Smooth muscle cell (in vitro differentiated cells): Measurements from ENCODE around the gene CACNA1C. TPM values are rescaled to one million over a fixed set of nuclear protein-coding genes. Genes with fewer than 3 reads are reported as not detected.
A peak's percentile ranks its signal among the peaks of the same experiment; 100 is the strongest.

ENCODE experiments used
- DNase-seq: peaks from one replicate; lab custom pipeline; 2025; ENCODE audit not compliant: unreplicated experiment; lab: John Stamatoyannopoulos, UW
- H2AFZ ChIP-seq: fragments of 200-600 bp; sonication (generic); 2 replicates; pipeline ENCODE4 v1.6.0; 2016; ENCODE audit warnings: antibody characterized with exemption, low read depth, mild to moderate bottlenecking
- H3F3A ChIP-seq: fragments of 200-600 bp; sonication (generic); 2 replicates; pipeline ENCODE4 v1.6.0; 2017; ENCODE audit warnings: antibody characterized with exemption, low read depth
- H3K27ac ChIP-seq: fragments of 200-600 bp; sonication (generic); 2 replicates; pipeline ENCODE4 v1.5.1; 2016; ENCODE audit warnings: low read depth, mild to moderate bottlenecking
- H3K27me3 ChIP-seq: fragments of 200-600 bp; sonication (generic); 2 replicates; pipeline ENCODE4 v1.6.1; 2016; ENCODE audit warnings: low read depth, mild to moderate bottlenecking
- H3K36me3 ChIP-seq: fragments of 200-600 bp; sonication (generic); 2 replicates; pipeline ENCODE4 v1.5.1; 2016; ENCODE audit warnings: low read depth
- H3K4me1 ChIP-seq: fragments of 200-600 bp; sonication (generic); 2 replicates; pipeline ENCODE4 v1.5.1; 2016; ENCODE audit warnings: low read depth
- H3K4me2 ChIP-seq: fragments of 200-600 bp; sonication (generic); 2 replicates; pipeline ENCODE4 v1.6.0; 2016; ENCODE audit warnings: mild to moderate bottlenecking
- H3K4me3 ChIP-seq: fragments of 200-600 bp; sonication (generic); 2 replicates; pipeline ENCODE4 v1.5.1; 2016; ENCODE audit warnings: mild to moderate bottlenecking
- H3K79me2 ChIP-seq: fragments of 200-600 bp; sonication (generic); 2 replicates; pipeline ENCODE4 v1.6.0; 2016; ENCODE audit warnings: low read depth, mild to moderate bottlenecking
- H3K9ac ChIP-seq: fragments of 200-600 bp; sonication (generic); 2 replicates; pipeline ENCODE4 v1.6.0; 2016; ENCODE audit warnings: low read depth
- H3K9me3 ChIP-seq: fragments of 200-600 bp; sonication (generic); replicated peaks from 2 replicates; pipeline ENCODE4 v1.5.1; 2016; ENCODE audit warnings: low read depth
- H4K20me1 ChIP-seq: fragments of 200-600 bp; sonication (generic); 2 replicates; pipeline ENCODE4 v1.6.0; 2016; ENCODE audit warnings: low read depth
- CTCF ChIP-seq: fragments of 200-600 bp; sonication (generic); IDR thresholded peaks from 2 replicates; pipeline ENCODE4 v1.5.1; 2017; ENCODE audit warnings: borderline replicate concordance, mild to moderate bottlenecking, antibody characterized with exemption; ENCODE audit not compliant: insufficient read depth, poor library complexity, severe bottlenecking
- WGBS: methylation state at CpG from one replicate; pipeline ENCODE4 v1.1.7; 2016; ENCODE audit warnings: low lambda C conversion rate; 5-methylcytosine and 5-hydroxymethylcytosine counted together
- polyA plus RNA-seq: library from polyadenylated mRNA; unstranded; fragments of >200 nt; fragmentation: Nextera tagmentation; extraction: Ambion mirVana; gene quantifications from 2 replicates; pipeline ENCODE4 v1.2.1, GENCODE V29; 2016
- total RNA-seq: library from RNA; depleted of rRNA; stranded (reverse); fragments of >200 nt; gene quantifications from 2 replicates; pipeline ENCODE4 v1.2.3, GENCODE V29; 2014

The CACNA1C gene
- total and polyA plus RNA-seq, 2 experiments from 2014 or later = 1.6 to 4.5 TPM

- H3K79me2 ChIP-seq = no peaks in the 10 kb centered on the region
Measured at GRCh38 chr12:2625289-2625612, 572.5 kb downstream of the CACNA1C start.

GRCh38 chr12:2627076-2627834 lies 574.5 kb downstream of the CACNA1C start:
- Histone ChIP-seq H3K79me2 (no peaks in the 10 kb centered on the region), H3F3A (no peaks in the 10 kb centered on the region), H3K4me3 (no peak overlapping the region), H2AFZ (no peak overlapping the region), H3K27ac (peak overlapping the region; percentile 30), H3K36me3 (no peaks in the 10 kb centered on the region), H3K9me3 (no peaks in the 10 kb centered on the region), H4K20me1 (no peaks in the 10 kb centered on the region), H3K4me1 (peaks cover 6% of the 10 kb centered on the region), H3K27me3 (no peaks in the 10 kb centered on the region), H3K4me2 (no peak overlapping the region), H3K9ac (no peak overlapping the region)
- no peak for DNase-seq
- TF ChIP-seq CTCF = no peak
- 90% methylated on average over 15 of the region's 15 CpGs for WGBS

More at GRCh38 chr12:2625289-2625612, 572.5 kb downstream of the CACNA1C start:
- no peaks in the 10 kb centered on the region for H3F3A ChIP-seq
- no peaks in the 10 kb centered on the region for H3K27me3 ChIP-seq
- no peak for TF ChIP-seq CTCF
- H3K36me3 ChIP-seq = no peaks in the 10 kb centered on the region
- H3K9me3 ChIP-seq = no peaks in the 10 kb centered on the region
- H3K9ac ChIP-seq = no peak overlapping the region
- peaks cover 6% of the 10 kb centered on the region for H3K4me1 ChIP-seq
- 68% methylated on average over 13 of the region's 13 CpGs for WGBS
- DNase-seq = no peak
- no peak overlapping the region for H2AFZ ChIP-seq
- H4K20me1 ChIP-seq = no peaks in the 10 kb centered on the region
- H3K27ac ChIP-seq = peak overlapping the region; percentile 33
- no peak overlapping the region for H3K4me3 ChIP-seq
- H3K4me2 ChIP-seq = no peak overlapping the region

- H3K27ac ChIP-seq = peak overlapping the region; percentile 30
- TF ChIP-seq CTCF = no peak
Measured at GRCh38 chr12:2627835-2628191, 575.0 kb downstream of the CACNA1C start.

GRCh38 chr12:2628401-2628800 lies 575.6 kb downstream of the CACNA1C start:
- DNase-seq = no peak
- no peaks in the 10 kb centered on the region for H3K79me2 ChIP-seq
- H3K4me2 ChIP-seq = no peak overlapping the region
- no peaks in the 10 kb centered on the region for H3K9me3 ChIP-seq
- H3K36me3 ChIP-seq = no peaks in the 10 kb centered on the region
- no peak overlapping the region for H2AFZ ChIP-seq
- WGBS = 97% methylated on average over 6 of the region's 6 CpGs
- peaks cover 6% of the 10 kb centered on the region for H3K4me1 ChIP-seq
- no peak for TF ChIP-seq CTCF
- no peak overlapping the region for H3K9ac ChIP-seq
- H3F3A ChIP-seq = no peaks in the 10 kb centered on the region
- no peak overlapping the region for H3K4me3 ChIP-seq
- no peaks in the 10 kb centered on the region for H4K20me1 ChIP-seq
- no peaks in the 10 kb centered on the region for H3K27me3 ChIP-seq
- H3K27ac ChIP-seq = peak overlapping the region; percentile 30

More at GRCh38 chr12:2627835-2628191, 575.0 kb downstream of the CACNA1C start:
- Histone ChIP-seq H3K9ac (no peak overlapping the region), H3K4me3 (no peak overlapping the region), H3F3A (no peaks in the 10 kb centered on the region), H3K4me1 (peaks cover 6% of the 10 kb centered on the region), H3K36me3 (no peaks in the 10 kb centered on the region), H3K4me2 (no peak overlapping the region), H2AFZ (no peak overlapping the region), H3K27me3 (no peaks in the 10 kb centered on the region), H3K79me2 (no peaks in the 10 kb centered on the region), H3K9me3 (no peaks in the 10 kb centered on the region), H4K20me1 (no peaks in the 10 kb centered on the region)
- WGBS = 65% methylated on average over 11 of the region's 11 CpGs
- DNase-seq = no peak
